SK-N-SH (cell line): ENCODE data around the gene MEX3A. TPM values are rescaled to one million over a fixed set of nuclear protein-coding genes. Genes with fewer than 3 reads are reported as not detected.

Experiments
- CTCF ChIA-PET: fragments of 300-600, 350-600 bp; formaldehyde crosslinking; extraction: SDS; loops from one replicate; lab custom pipeline; 2021; lab: Yijun Ruan, JAX
- POLR2A ChIA-PET: fragments of 350-600 bp; sonication (Branson Sonifier 250); formaldehyde crosslinking; extraction: SDS; loops from one replicate; lab custom pipeline; 2020; ENCODE audit warnings: antibody characterized with exemption, inconsistent platforms; lab: Yijun Ruan, JAX
- DNase-seq: peaks from one replicate; pipeline ENCODE4 v3.0.0; 2012
- H2AFZ ChIP-seq: fragments of 200-600 bp; sonication (generic); 2 replicates; pipeline ENCODE4 v1.8.1; 2016; ENCODE audit warnings: antibody characterized with exemption, mild to moderate bottlenecking, low read depth
- H3F3A ChIP-seq: fragments of 200-600 bp; sonication (generic); replicated peaks from 2 replicates; pipeline ENCODE3; 2016; ENCODE audit warnings: antibody characterized with exemption, mild to moderate bottlenecking; ENCODE audit not compliant: insufficient read depth
- H3K27ac ChIP-seq, 2 experiments: fragments of 200-500 bp in 1 of 2; fragments of 200-600 bp in 1 of 2; sonication (Bioruptor generic) in 1 of 2; sonication (generic), shearing (Covaris generic) in 1 of 2; 2 replicates each; pipeline versions ENCODE4 v1.5.1 to v1.6.1; 2014 to 2016; ENCODE audit warnings: low read depth in 2 of 2, inconsistent platforms in 1 of 2, low read length in 1 of 2, mild to moderate bottlenecking in 1 of 2, mixed read lengths in 1 of 2
- H3K27me3 ChIP-seq: fragments of 200-600 bp; sonication (generic), shearing (Covaris generic); 2 replicates; pipeline ENCODE4 v1.6.1; 2016; ENCODE audit warnings: mixed run types; ENCODE audit not compliant: insufficient read depth
- H3K36me3 ChIP-seq, 2 experiments: fragments of 200-500 bp in 1 of 2; fragments of 200-600 bp in 1 of 2; sonication (Bioruptor generic) in 1 of 2; sonication (generic) in 1 of 2; replicated peaks in 1 of 2; 2 replicates each; pipeline versions ENCODE3 to v1.5.1; 2014 to 2016; ENCODE audit warnings: low read length in 1 of 2, mild to moderate bottlenecking in 1 of 2; ENCODE audit not compliant: insufficient read depth in 2 of 2, control insufficient read depth in 1 of 2
- H3K4me1 ChIP-seq, 2 experiments: fragments of 200-500 bp in 1 of 2; fragments of 200-600 bp in 1 of 2; sonication (Bioruptor generic) in 1 of 2; sonication (generic), shearing (Covaris generic) in 1 of 2; 2 replicates each; pipeline versions ENCODE4 v1.5.1 to v1.6.1; 2014 to 2016; ENCODE audit warnings: low read depth in 1 of 2, low read length in 1 of 2, mixed run types in 1 of 2; ENCODE audit not compliant: insufficient read depth in 2 of 2, control insufficient read depth in 1 of 2
- H3K4me2 ChIP-seq: fragments of 200-600 bp; sonication (generic), shearing (Covaris generic); 2 replicates; pipeline ENCODE4 v1.6.1; 2017; ENCODE audit warnings: mixed run types
- H3K4me3 ChIP-seq, 2 experiments: fragments of 200-500 bp in 1 of 2; fragments of 200-600 bp in 1 of 2; sonication (Bioruptor generic) in 1 of 2; sonication (generic), shearing (Covaris generic) in 1 of 2; 2 replicates each; pipeline versions ENCODE4 v1.5.1 to v1.8.1; 2014 to 2016; ENCODE audit warnings: low read depth in 2 of 2, inconsistent platforms in 1 of 2, low read length in 1 of 2, mild to moderate bottlenecking in 1 of 2, mixed read lengths in 1 of 2, moderate library complexity in 1 of 2
- H3K79me2 ChIP-seq: fragments of 200-600 bp; sonication (generic); 2 replicates; pipeline ENCODE4 v1.8.1; 2017; ENCODE audit warnings: mild to moderate bottlenecking; ENCODE audit not compliant: insufficient read depth
- H3K9ac ChIP-seq: fragments of 200-600 bp; sonication (generic); 2 replicates; pipeline ENCODE4 v1.6.1; 2017; ENCODE audit warnings: mixed run types
- H3K9me2 ChIP-seq: fragments of 200-600 bp; sonication (generic); 2 replicates; pipeline ENCODE4 v1.6.1; 2017; ENCODE audit warnings: mixed run types
- H3K9me3 ChIP-seq: fragments of 200-600 bp; sonication (generic); 2 replicates; pipeline ENCODE4 v1.6.1; 2017; ENCODE audit warnings: mixed run types, mild to moderate bottlenecking, moderate library complexity
- H4K20me1 ChIP-seq: fragments of 200-600 bp; sonication (generic); 2 replicates; pipeline ENCODE4 v1.6.1; 2017; ENCODE audit warnings: mild to moderate bottlenecking, mixed run types; ENCODE audit not compliant: insufficient read depth
- EZH2phosphoT487 ChIP-seq: fragments of 200-600 bp; sonication (generic); IDR thresholded peaks from 2 replicates; pipeline ENCODE4 v1.6.1; 2017; ENCODE audit warnings: low read depth, mixed run types, mild to moderate bottlenecking, antibody characterized with exemption, moderate library complexity, borderline replicate concordance
- FOSL2 ChIP-seq: IDR thresholded peaks from 2 replicates; pipeline ENCODE4 v1.4.0; 2012; ENCODE audit warnings: low read depth, mild to moderate bottlenecking, moderate library complexity, borderline replicate concordance
- MXI1 ChIP-seq: IDR thresholded peaks from 2 replicates; pipeline ENCODE4 v1.6.1; 2012; ENCODE audit warnings: mild to moderate bottlenecking, low read depth, low read length, improper control_type of control experiment
- NFIC ChIP-seq: IDR thresholded peaks from 2 replicates; pipeline ENCODE4 v1.4.0; 2012; ENCODE audit warnings: borderline replicate concordance
- POLR2AphosphoS5 ChIP-seq: IDR thresholded peaks from 2 replicates; pipeline ENCODE4 v1.6.1; 2012; ENCODE audit warnings: low read depth, low read length
- RCOR1 ChIP-seq: fragments of 150-350 bp; IDR thresholded peaks from 2 replicates; pipeline ENCODE4 v1.6.1; 2017; ENCODE audit warnings: antibody characterized with exemption, low read length
- RFX5 ChIP-seq: IDR thresholded peaks from 2 replicates; pipeline ENCODE4 v1.6.1; 2012; ENCODE audit warnings: mild to moderate bottlenecking, improper control_type of control experiment, low read length
- SMC3 ChIP-seq: IDR thresholded peaks from 2 replicates; pipeline ENCODE4 v1.6.1; 2012; ENCODE audit warnings: low read depth, low read length, improper control_type of control experiment
- ZBTB33 ChIP-seq: IDR thresholded peaks from 2 replicates; pipeline ENCODE4 v1.4.0; 2012; ENCODE audit warnings: low read depth, borderline replicate concordance
- WGBS: methylation state at CpG from one replicate; pipeline ENCODE4 v1.1.6; 2017; ENCODE audit warnings: low lambda C conversion rate; 5-methylcytosine and 5-hydroxymethylcytosine counted together
- polyA plus RNA-seq, 3 experiments: library from polyadenylated mRNA; depleted of rRNA; stranded (reverse); fragments of >200 nt; gene quantifications; 2 replicates each; pipeline ENCODE4 v1.2.3, GENCODE V29; 2012
- TF ChIP-seq, protein P1 (sequence below): IDR thresholded peaks from 2 replicates; pipeline ENCODE4 v1.4.0; 2012; ENCODE audit warnings: low read depth, borderline replicate concordance
- TF ChIP-seq, protein P2 (sequence below): IDR thresholded peaks from 2 replicates; pipeline ENCODE4 v1.6.1; 2012; ENCODE audit warnings: mild to moderate bottlenecking, low read depth, low read length, moderate library complexity
- TF ChIP-seq, protein P3 (sequence below): IDR thresholded peaks from 2 replicates; pipeline ENCODE4 v1.4.0; 2012; ENCODE audit warnings: low read depth
- TF ChIP-seq, protein P4 (sequence below): IDR thresholded peaks from 2 replicates; pipeline ENCODE4; 2012

MEX3A gene
- polyA plus RNA-seq, 1 of the 3 experiments (the other 2 are of a cell fraction): 16.2 TPM

DNA sequence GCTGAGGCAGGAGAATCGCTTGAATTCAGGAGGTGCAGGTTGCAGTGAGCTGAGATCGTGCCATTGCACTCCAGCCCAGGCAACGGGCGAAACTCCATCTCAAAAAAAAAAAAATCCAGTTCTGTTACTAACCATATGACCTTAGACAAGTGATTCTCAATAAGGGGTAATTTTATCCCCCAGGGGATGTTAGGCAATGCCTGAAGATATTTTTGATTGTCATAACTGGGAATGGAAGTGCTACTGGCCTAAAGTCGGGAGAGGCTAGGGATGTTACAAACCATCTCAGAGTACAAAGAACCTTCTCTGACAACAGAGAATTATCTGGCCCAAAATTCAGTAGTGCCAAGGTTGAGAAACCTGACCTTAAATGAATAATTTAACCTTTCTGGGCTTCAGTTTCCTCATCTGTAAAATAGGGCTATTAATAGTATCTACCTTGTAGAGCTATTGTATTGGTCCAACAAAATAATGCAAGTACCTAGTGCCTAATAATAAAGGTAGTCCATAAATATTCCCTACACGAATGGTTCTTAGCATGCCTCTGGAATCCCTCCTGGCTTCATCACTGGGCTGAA is 26.5 kb upstream of the MEX3A start:
- POLR2A ChIA-PET: no interaction called here
- no peak overlapping the region for H3K9ac ChIP-seq
- no peaks in the 10 kb centered on the region for H3K9me2 ChIP-seq
- H3K79me2 ChIP-seq: peaks cover 28% of the 10 kb centered on the region
- H3F3A ChIP-seq: peaks cover 42% of the 10 kb centered on the region
- H3K9me3 ChIP-seq: no peaks in the 10 kb centered on the region
- no peaks in the 10 kb centered on the region for H3K27me3 ChIP-seq
- peak overlapping the region in 1 of 2 experiments; percentile 22; a peak in 1 of 4 replicates for H3K27ac ChIP-seq
- H3K4me3 ChIP-seq: no peak overlapping the region
- TF ChIP-seq RCOR1: no peak
- no peak for TF ChIP-seq POLR2AphosphoS5
- no peak for TF ChIP-seq SMC3
- no peak for TF ChIP-seq FOSL2
- no peak for TF ChIP-seq RFX5
- TF ChIP-seq, protein P1, sequence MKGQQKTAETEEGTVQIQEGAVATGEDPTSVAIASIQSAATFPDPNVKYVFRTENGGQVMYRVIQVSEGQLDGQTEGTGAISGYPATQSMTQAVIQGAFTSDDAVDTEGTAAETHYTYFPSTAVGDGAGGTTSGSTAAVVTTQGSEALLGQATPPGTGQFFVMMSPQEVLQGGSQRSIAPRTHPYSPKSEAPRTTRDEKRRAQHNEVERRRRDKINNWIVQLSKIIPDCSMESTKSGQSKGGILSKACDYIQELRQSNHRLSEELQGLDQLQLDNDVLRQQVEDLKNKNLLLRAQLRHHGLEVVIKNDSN: no peak
- TF ChIP-seq, protein P2, sequence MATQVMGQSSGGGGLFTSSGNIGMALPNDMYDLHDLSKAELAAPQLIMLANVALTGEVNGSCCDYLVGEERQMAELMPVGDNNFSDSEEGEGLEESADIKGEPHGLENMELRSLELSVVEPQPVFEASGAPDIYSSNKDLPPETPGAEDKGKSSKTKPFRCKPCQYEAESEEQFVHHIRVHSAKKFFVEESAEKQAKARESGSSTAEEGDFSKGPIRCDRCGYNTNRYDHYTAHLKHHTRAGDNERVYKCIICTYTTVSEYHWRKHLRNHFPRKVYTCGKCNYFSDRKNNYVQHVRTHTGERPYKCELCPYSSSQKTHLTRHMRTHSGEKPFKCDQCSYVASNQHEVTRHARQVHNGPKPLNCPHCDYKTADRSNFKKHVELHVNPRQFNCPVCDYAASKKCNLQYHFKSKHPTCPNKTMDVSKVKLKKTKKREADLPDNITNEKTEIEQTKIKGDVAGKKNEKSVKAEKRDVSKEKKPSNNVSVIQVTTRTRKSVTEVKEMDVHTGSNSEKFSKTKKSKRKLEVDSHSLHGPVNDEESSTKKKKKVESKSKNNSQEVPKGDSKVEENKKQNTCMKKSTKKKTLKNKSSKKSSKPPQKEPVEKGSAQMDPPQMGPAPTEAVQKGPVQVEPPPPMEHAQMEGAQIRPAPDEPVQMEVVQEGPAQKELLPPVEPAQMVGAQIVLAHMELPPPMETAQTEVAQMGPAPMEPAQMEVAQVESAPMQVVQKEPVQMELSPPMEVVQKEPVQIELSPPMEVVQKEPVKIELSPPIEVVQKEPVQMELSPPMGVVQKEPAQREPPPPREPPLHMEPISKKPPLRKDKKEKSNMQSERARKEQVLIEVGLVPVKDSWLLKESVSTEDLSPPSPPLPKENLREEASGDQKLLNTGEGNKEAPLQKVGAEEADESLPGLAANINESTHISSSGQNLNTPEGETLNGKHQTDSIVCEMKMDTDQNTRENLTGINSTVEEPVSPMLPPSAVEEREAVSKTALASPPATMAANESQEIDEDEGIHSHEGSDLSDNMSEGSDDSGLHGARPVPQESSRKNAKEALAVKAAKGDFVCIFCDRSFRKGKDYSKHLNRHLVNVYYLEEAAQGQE: no peak
- TF ChIP-seq, protein P3, sequence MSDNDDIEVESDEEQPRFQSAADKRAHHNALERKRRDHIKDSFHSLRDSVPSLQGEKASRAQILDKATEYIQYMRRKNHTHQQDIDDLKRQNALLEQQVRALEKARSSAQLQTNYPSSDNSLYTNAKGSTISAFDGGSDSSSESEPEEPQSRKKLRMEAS: no peak
- TF ChIP-seq EZH2phosphoT487: no peak
- no peak for TF ChIP-seq NFIC
- TF ChIP-seq, protein P4, sequence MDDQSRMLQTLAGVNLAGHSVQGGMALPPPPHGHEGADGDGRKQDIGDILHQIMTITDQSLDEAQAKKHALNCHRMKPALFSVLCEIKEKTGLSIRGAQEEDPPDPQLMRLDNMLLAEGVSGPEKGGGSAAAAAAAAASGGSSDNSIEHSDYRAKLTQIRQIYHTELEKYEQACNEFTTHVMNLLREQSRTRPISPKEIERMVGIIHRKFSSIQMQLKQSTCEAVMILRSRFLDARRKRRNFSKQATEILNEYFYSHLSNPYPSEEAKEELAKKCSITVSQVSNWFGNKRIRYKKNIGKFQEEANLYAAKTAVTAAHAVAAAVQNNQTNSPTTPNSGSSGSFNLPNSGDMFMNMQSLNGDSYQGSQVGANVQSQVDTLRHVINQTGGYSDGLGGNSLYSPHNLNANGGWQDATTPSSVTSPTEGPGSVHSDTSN: no peak
- no peak for TF ChIP-seq MXI1
- TF ChIP-seq ZBTB33: no peak
- no peak for DNase-seq
- 97% methylated on average over 6 of the region's 6 CpGs for WGBS
- no peak overlapping the region for H2AFZ ChIP-seq
- no peaks in the 10 kb centered on the region for H4K20me1 ChIP-seq
- CTCF ChIA-PET: interaction anchor here (0.8 to 29.6 kb wide), 4 partner anchors 12 to 151 kb away, joined by 3 to 1559 read pairs (median 36); partner anchors contain the start of gene LMNA
- no peak overlapping the region for H3K4me2 ChIP-seq
- H3K4me1 ChIP-seq: peaks cover 42 to 54% of the 10 kb centered on the region in 2 experiments
- no peaks in the 10 kb centered on the region for H3K36me3 ChIP-seq
